ENCODE data around the gene USP3. TPM values are rescaled to one million over a fixed set of nuclear protein-coding genes. Genes with fewer than 3 reads are reported as not detected.

USP3 gene
- total RNA-seq, 4 donors from 2014 or later = 27.3 to 52.8 (median 32.2) TPM

DNA sequence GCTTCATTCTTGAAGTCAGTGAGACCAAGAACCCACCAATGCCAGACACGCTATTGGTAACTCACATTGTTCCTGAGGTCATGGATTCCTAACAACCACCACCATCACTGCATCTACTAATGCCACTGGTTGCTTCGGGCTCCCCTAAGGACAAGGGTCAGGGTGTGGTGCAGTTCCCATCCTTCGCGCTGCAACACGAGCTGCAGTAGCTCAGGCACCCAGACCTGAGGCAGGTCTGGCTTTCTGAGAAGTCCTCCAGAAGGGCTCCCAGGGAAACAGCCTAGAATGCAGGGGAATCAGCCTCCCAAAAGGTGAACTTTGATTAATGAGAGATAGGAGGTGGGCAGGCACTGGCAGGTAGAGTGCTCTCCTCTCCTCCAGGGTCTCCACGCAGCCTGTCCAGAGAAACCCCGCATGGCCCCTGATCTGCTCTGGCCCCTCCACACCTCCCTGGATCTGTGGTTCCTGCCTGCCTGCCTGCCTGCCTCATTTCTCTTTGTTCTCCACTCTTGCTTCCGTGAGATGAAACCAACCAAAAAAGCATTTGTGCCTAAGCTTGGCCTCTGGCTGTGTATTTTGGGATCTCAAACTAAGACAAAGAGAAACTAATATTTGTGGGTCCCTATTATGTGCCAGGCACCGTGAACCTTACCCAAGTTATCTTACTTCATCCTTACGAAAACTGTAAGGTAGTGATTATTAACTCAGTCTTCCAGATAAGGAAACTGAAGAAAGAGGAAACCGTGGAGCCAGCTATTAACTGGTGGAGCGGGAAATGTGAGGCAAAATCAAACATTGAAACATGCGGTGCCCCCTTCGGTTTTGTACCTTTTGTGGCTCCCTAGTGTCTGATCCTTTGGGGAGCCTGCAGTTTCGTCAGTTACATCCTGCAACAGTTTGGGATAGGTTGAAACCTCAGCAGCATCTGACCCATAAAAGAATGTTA is 43.9 kb upstream of the USP3 start:
- Histone ChIP-seq H3K27me3 (peaks cover 0 to 9% (median 0%) of the 10 kb centered on the region in 4 donors), H3K36me3 (no peaks in the 10 kb centered on the region), H3K4me3 (no peak overlapping the region), H3K27ac (no peak overlapping the region), H3K9me3 (no peaks in the 10 kb centered on the region), H3K4me1 (peaks cover 0 to 26% (median 0%) of the 10 kb centered on the region in 3 donors)
- DNase-seq = no peak
- WGBS, 2 donors = 51 to 72% methylated on average over 14 to 15 of the region's 15 CpGs
- intact Hi-C loops (cut with DNase I) = no loop called here
- TF ChIP-seq POLR2A (IDR thresholded peaks at IDR 0.05) = no peak
- TF ChIP-seq, protein P1, sequence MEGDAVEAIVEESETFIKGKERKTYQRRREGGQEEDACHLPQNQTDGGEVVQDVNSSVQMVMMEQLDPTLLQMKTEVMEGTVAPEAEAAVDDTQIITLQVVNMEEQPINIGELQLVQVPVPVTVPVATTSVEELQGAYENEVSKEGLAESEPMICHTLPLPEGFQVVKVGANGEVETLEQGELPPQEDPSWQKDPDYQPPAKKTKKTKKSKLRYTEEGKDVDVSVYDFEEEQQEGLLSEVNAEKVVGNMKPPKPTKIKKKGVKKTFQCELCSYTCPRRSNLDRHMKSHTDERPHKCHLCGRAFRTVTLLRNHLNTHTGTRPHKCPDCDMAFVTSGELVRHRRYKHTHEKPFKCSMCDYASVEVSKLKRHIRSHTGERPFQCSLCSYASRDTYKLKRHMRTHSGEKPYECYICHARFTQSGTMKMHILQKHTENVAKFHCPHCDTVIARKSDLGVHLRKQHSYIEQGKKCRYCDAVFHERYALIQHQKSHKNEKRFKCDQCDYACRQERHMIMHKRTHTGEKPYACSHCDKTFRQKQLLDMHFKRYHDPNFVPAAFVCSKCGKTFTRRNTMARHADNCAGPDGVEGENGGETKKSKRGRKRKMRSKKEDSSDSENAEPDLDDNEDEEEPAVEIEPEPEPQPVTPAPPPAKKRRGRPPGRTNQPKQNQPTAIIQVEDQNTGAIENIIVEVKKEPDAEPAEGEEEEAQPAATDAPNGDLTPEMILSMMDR (IDR thresholded peaks at IDR 0.05) = no peak

DNA sequence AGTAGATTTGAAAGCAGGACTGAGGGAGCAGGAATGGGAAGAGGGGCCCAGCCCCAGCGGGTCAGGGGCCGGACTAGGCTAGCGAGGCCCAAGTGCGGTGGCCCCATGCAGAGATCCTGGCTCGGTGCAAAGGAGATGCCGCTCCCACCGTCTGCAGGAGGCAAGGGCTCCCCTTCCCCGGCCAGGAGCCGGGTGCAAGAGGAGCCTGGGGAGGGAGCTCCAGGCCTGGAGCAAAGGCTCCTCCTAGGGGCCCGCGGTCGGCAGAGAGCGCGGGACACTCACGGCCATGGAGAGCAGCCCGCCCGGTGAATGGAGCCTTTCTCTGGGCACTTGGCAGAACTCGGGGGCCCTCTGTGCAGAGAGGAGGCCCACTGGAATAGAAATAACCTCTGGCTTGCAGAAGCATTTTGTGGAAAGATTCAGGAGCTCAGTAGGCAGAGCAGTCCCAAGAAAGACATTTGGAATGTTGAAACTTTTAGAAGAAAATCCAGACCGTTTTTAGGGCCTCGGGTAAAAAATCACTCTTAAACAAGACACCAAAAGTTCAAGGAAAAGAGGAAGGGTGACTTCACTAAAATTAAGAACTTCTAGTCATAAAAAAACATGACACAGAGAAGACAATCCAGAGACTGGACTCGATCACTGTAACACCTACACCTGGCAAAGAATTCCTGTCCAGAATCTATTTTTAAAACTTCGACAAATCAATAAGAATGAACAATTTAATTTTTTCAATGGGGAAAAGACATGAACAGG is 43.0 kb upstream of the USP3 start:
- no peaks in the 10 kb centered on the region for H3K9me3 ChIP-seq
- no peak overlapping the region for H3K27ac ChIP-seq
- DNase-seq = no peak
- peaks cover 0 to 9% (median 0%) of the 10 kb centered on the region in 4 donors for H3K27me3 ChIP-seq
- H3K4me3 ChIP-seq = no peak overlapping the region
- H3K4me1 ChIP-seq = peaks cover 0 to 31% (median 0%) of the 10 kb centered on the region in 3 donors
- no peak for TF ChIP-seq POLR2A (IDR thresholded peaks at IDR 0.05)
- TF ChIP-seq, protein P1 (IDR thresholded peaks at IDR 0.05) = no peak
- H3K36me3 ChIP-seq = no peaks in the 10 kb centered on the region
- intact Hi-C loops (cut with DNase I) = no loop called here
- 72 to 79% methylated on average over 6 to 21 of the region's 22 CpGs for WGBS, 2 donors

DNA sequence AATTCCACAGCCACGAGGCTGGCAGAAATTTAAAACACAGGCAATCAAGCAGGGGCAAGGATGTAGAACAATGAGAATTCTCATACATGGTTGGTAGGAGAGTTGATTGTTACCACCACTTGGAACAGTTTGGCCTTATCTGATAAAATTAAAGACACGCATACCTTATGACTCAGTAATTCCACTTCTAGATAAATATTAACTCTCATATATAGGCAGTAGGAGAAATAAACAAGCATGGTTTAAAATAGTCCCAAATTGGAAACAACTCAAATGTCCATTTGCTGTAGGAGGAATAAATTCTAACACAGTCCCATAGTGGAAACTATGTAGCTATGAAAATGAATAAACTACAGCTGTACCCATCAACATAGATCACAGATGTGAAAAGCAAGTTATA is 42.3 kb upstream of the USP3 start:
- no peaks in the 10 kb centered on the region for H3K36me3 ChIP-seq
- no peak overlapping the region for H3K4me3 ChIP-seq
- no peaks in the 10 kb centered on the region for H3K9me3 ChIP-seq
- peaks cover 0 to 38% (median 2%) of the 10 kb centered on the region in 3 donors for H3K4me1 ChIP-seq
- no peak for TF ChIP-seq POLR2A (IDR thresholded peaks at IDR 0.05)
- TF ChIP-seq, protein P1 (IDR thresholded peaks at IDR 0.05) = no peak
- DNase-seq = no peak
- intact Hi-C loops (cut with DNase I) = no loop called here
- peaks cover 0 to 9% (median 0%) of the 10 kb centered on the region in 4 donors for H3K27me3 ChIP-seq
- WGBS, 2 donors = 53 to 63% methylated on average over 2 of the region's 2 CpGs
- no peak overlapping the region for H3K27ac ChIP-seq

DNA sequence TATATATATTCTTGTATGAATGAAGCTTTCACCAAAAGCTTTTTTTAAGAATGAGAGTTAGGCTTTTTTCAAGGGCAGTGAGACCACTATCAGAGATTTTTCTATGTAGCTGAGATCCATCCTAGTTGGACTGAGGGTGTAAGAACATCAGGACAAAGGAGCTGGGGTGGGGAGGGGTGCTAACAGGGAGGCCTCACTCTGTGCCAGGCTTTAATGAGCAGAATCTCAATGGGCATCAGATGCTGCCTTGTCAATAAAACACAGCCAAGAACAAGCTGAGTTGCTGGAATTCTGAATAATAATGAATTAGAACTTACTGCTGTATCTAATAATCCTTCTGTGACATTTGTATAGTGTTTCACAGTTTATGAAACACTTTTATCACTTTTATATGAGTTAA is 41.4 kb upstream of the USP3 start:
- Histone ChIP-seq H3K9me3 (no peaks in the 10 kb centered on the region), H3K4me3 (no peak overlapping the region), H3K27me3 (peaks cover 0 to 9% (median 0%) of the 10 kb centered on the region in 4 donors), H3K27ac (no peak overlapping the region), H3K4me1 (peaks cover 0 to 38% (median 2%) of the 10 kb centered on the region in 3 donors), H3K36me3 (no peaks in the 10 kb centered on the region)
- TF ChIP-seq, protein P1 (IDR thresholded peaks at IDR 0.05) = no peak
- TF ChIP-seq POLR2A (IDR thresholded peaks at IDR 0.05) = no peak
- intact Hi-C loops (cut with DNase I) = no loop called here
- DNase-seq = no peak

DNA sequence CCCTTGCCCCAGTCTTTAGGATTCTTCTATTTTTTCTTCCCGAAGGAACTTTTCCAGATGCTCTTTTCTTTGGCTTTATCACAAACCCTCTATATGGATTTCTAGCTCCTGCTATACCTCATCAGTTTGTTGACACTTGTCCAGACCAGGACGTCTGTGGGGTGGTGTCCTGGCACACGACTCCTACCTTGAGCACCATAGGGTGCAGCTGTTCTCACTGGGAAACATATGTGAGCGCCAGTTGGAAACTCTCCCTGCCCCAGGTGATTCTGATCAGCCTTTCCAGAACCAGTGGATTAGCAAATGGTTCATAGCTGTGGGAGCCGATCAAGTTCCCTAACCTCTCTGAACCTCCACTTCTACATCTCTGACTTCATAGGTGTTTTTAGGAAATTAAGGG is 40.6 kb upstream of the USP3 start:
- intact Hi-C loops (cut with DNase I) = no loop called here
- TF ChIP-seq, protein P1 (IDR thresholded peaks at IDR 0.05) = no peak
- TF ChIP-seq POLR2A (IDR thresholded peaks at IDR 0.05) = no peak
- WGBS, 2 donors = 38 to 43% methylated on average over 5 of the region's 5 CpGs
- no peak for DNase-seq
- no peaks in the 10 kb centered on the region for H3K36me3 ChIP-seq
- no peak overlapping the region for H3K4me3 ChIP-seq
- H3K9me3 ChIP-seq = no peaks in the 10 kb centered on the region
- H3K27ac ChIP-seq = no peak overlapping the region
- H3K27me3 ChIP-seq = peaks cover 0 to 9% (median 0%) of the 10 kb centered on the region in 4 donors
- H3K4me1 ChIP-seq = peaks cover 0 to 38% (median 2%) of the 10 kb centered on the region in 3 donors

Data from esophagus squamous epithelium (tissue), 5 donors.